OCI-LY7 (cell line): ENCODE measurements around the gene FHL3. TPM values are rescaled to one million over a fixed set of nuclear protein-coding genes. Genes with fewer than 3 reads are reported as not detected.

Experiments used
- BruUV-seq: library from RNA; stranded (reverse); fragments of 400-500 nt; replicated peaks from 2 replicates; lab custom pipeline; 2021; lab: Mats Ljungman, UMichigan
- CTCF ChIA-PET: fragments of 300-600 bp; sonication (Branson Sonifier 250); formaldehyde crosslinking; loops from one replicate; lab custom pipeline; 2022; ENCODE audit warnings: antibody characterized with exemption; ENCODE audit not compliant: unreplicated experiment; lab: Charles Lee
- POLR2A ChIA-PET: fragments of 300-600 bp; sonication (Branson Sonifier 250); formaldehyde crosslinking; loops from one replicate; lab custom pipeline; 2022; ENCODE audit warnings: antibody characterized with exemption; lab: Charles Lee
- DNase-seq: peaks from one replicate; pipeline ENCODE4 v3.0.0-alpha.2; 2015; ENCODE audit warnings: low spot score
- H2AFZ ChIP-seq: fragments of 200-600 bp; sonication (generic), shearing (Covaris generic); 2 replicates; pipeline ENCODE4 v1.6.1; 2014; ENCODE audit warnings: mild to moderate bottlenecking, antibody characterized with exemption, low read length, moderate library complexity
- H3K27ac ChIP-seq: fragments of 200-600 bp; sonication (generic); 2 replicates; pipeline ENCODE4 v1.5.1; 2014; ENCODE audit warnings: mixed run types, low read depth, mild to moderate bottlenecking, moderate library complexity, low read length, inconsistent platforms; ENCODE audit not compliant: poor library complexity, severe bottlenecking
- H3K36me3 ChIP-seq: fragments of 200-600 bp; sonication (generic); 2 replicates; pipeline ENCODE4 v1.6.1; 2014; ENCODE audit warnings: mild to moderate bottlenecking, antibody characterized with exemption, low read length, moderate library complexity, mixed read lengths; ENCODE audit not compliant: insufficient read depth
- H3K4me1 ChIP-seq: fragments of 200-600 bp; sonication (generic); 2 replicates; pipeline ENCODE4 v1.5.1; 2014; ENCODE audit warnings: mild to moderate bottlenecking, low read length; ENCODE audit not compliant: insufficient read depth, poor library complexity, severe bottlenecking
- H3K4me2 ChIP-seq: fragments of 200-600 bp; sonication (generic); 2 replicates; pipeline ENCODE4 v1.6.1; 2014; ENCODE audit warnings: mild to moderate bottlenecking, low read length
- H3K4me3 ChIP-seq: fragments of 200-600 bp; sonication (generic); 2 replicates; pipeline ENCODE4 v1.5.1; 2014; ENCODE audit warnings: mild to moderate bottlenecking, low read depth, low read length; ENCODE audit not compliant: poor library complexity, severe bottlenecking
- H3K79me2 ChIP-seq: fragments of 200-600 bp; sonication (generic); 2 replicates; pipeline ENCODE4 v1.6.1; 2016; ENCODE audit warnings: low read depth, mild to moderate bottlenecking, low read length, moderate library complexity, mixed read lengths; ENCODE audit not compliant: insufficient read depth
- H3K9me2 ChIP-seq: fragments of 200-600 bp; sonication (generic); 2 replicates; pipeline ENCODE4 v1.6.1; 2016; ENCODE audit warnings: mild to moderate bottlenecking, low read length, mixed read lengths; ENCODE audit not compliant: insufficient read depth
- H3K9me3 ChIP-seq: fragments of 200-600 bp; sonication (generic); 2 replicates; pipeline ENCODE4 v1.6.1; 2014; ENCODE audit warnings: mild to moderate bottlenecking, mixed run types, low read length, mixed read lengths
- H4K20me1 ChIP-seq: fragments of 200-600 bp; sonication (generic); 2 replicates; pipeline ENCODE4 v1.6.1; 2014; ENCODE audit warnings: mild to moderate bottlenecking, antibody characterized with exemption, low read length, moderate library complexity, mixed read lengths; ENCODE audit not compliant: insufficient read depth
- CTCF ChIP-seq: fragments of 200-600 bp; sonication (generic); conservative IDR thresholded peaks from 2 replicates; pipeline ENCODE4 v1.5.1; 2014; ENCODE audit warnings: mild to moderate bottlenecking, antibody characterized with exemption, low read length, moderate library complexity, mixed read lengths
- EZH2phosphoT487 ChIP-seq: fragments of 200-600 bp; sonication (generic); IDR thresholded peaks from 2 replicates; pipeline ENCODE4 v1.6.1; 2018; ENCODE audit warnings: low read depth, borderline replicate concordance, mild to moderate bottlenecking, mixed run types, antibody characterized with exemption, low read length, moderate library complexity, mixed read lengths
- intact Hi-C: fragments of 100-400 bp; cut with micrococcal nuclease; formaldehyde crosslinking; loops from one replicate; pipeline ENCODE4 v1.10.0; 2022; ENCODE audit not compliant: unreplicated experiment
- total RNA-seq, 2 experiments: library from RNA; depleted of rRNA in 1 of 2; stranded (reverse); fragments of >200 nt in 1 of 2; shearing (Covaris generic) in 1 of 2; gene quantifications; 2 replicates each; pipeline ENCODE4 v1.2.3, GENCODE V29; 2014 to 2022

FHL3 gene
- total RNA-seq, 2 experiments from 2014 or later, result 0.63 to 1.8 TPM

GRCh38 chr1:38047603-38048141 lies 42.4 kb upstream of the FHL3 start:
- no peaks in the 10 kb centered on the region for H4K20me1 ChIP-seq
- DNase-seq, result no peak
- no peak for TF ChIP-seq EZH2phosphoT487
- TF ChIP-seq CTCF, result no peak
- intact Hi-C loops, result loop anchor here (10.0 kb wide), 1 partner anchor 457 kb away; no protein-coding TSS in a partner anchor
- ChIA-PET POLR2A (no interaction called here), CTCF (no interaction called here)
- no peaks in the 10 kb centered on the region for H3K9me3 ChIP-seq
- BruUV-seq, result no TSS peak
- H3K27ac ChIP-seq, result no peak overlapping the region
- H3K9me2 ChIP-seq, result no peaks in the 10 kb centered on the region
- H3K4me2 ChIP-seq, result peak overlapping the region; percentile 58; the same call in 1 of the 2 replicates
- peaks cover 6% of the 10 kb centered on the region for H3K4me1 ChIP-seq
- no peaks in the 10 kb centered on the region for H3K36me3 ChIP-seq
- peak overlapping the region; percentile 60 for H3K4me3 ChIP-seq
- no peaks in the 10 kb centered on the region for H3K79me2 ChIP-seq
- no peak overlapping the region for H2AFZ ChIP-seq

DNA sequence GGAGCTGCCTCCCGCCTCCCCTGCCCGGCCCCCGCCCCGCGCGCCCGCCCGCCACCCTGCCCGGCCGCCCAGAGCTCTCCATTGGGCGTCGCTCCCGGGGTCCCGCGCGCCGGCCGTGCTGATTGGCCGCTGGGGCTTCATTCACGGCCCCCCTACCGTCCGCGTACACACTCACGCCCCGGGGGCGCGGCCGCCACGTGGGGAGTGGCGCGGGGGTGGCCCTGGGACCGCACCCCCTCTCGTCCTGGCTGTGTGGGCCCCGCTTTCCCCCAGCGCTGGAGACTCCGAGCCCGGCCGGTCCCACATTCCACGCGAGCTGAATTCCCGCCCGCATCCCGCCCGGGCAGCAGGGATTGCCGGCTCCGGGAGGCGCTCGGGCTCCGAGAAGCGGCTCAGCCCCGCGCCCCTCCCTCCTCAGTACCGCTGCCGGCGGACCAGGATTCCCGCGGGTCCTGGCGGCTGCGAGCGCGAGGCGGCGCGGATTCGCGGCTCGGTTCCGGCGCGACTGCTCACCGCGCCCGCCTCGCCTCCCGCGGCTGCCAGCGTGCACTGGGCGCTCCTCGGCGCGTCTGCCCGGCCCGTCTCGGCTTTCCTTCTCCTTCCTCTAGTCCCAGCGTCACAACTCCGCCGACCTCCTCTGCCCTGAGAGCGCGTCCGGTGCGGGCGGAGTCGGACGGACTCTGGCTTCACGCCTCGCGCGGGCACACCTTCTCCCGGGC lies 41.7 kb upstream of the FHL3 start:
- H3K4me2 ChIP-seq, result peak overlapping the region; percentile 58
- peak overlapping the region; percentile 60 for H3K4me3 ChIP-seq
- no peaks in the 10 kb centered on the region for H4K20me1 ChIP-seq
- H3K4me1 ChIP-seq, result peaks cover under 1% of the 10 kb centered on the region
- no TSS peak for BruUV-seq
- H3K9me2 ChIP-seq, result no peaks in the 10 kb centered on the region
- intact Hi-C loops, result loop anchor here (10.0 kb wide), 1 partner anchor 458 kb away; no protein-coding TSS in a partner anchor
- H3K27ac ChIP-seq, result no peak overlapping the region
- H3K79me2 ChIP-seq, result no peaks in the 10 kb centered on the region
- H3K9me3 ChIP-seq, result no peaks in the 10 kb centered on the region
- H2AFZ ChIP-seq, result no peak overlapping the region
- no peaks in the 10 kb centered on the region for H3K36me3 ChIP-seq
- DNase-seq, result peak; percentile 63
- TF ChIP-seq EZH2phosphoT487, result no peak
- TF ChIP-seq CTCF, result no peak
- ChIA-PET POLR2A (no interaction called here), CTCF (no interaction called here)
